Tibial artery (tissue), 4 donors: Measurements from ENCODE around the gene C6orf136.

Source experiments
- DNase-seq, 2 donors: peaks; one replicate each; pipeline ENCODE4 v3.0.0-alpha.2; 2019
- H3K27ac ChIP-seq, 2 donors: fragments of 200-600 bp; sonication (generic) in 1 of 2; 1 replicate in 1 of 2; 2 replicates in 1 of 2; pipeline ENCODE4 v1.5.1; 2018 to 2019; ENCODE audit warnings: mild to moderate bottlenecking in 1 of 2
- H3K27me3 ChIP-seq, 2 donors: fragments of 200-600 bp; sonication (generic) in 1 of 2; one replicate each; pipeline versions ENCODE4 v1.5.1 to v1.6.0; 2016 to 2019
- H3K36me3 ChIP-seq, 3 donors: fragments of 200-600 bp; sonication (generic) in 2 of 3; one replicate each; pipeline ENCODE4 v1.5.1; 2016 to 2019; ENCODE audit warnings: mild to moderate bottlenecking in 2 of 3
- H3K4me1 ChIP-seq, 4 donors: fragments of 200-600 bp; sonication (generic) in 2 of 4; 1 replicate in 3 of 4; 2 replicates in 1 of 4; pipeline ENCODE4 v1.5.1; 2016 to 2019
- H3K4me3 ChIP-seq, 2 donors: fragments of 200-600 bp; sonication (generic) in 1 of 2; 1 replicate in 1 of 2; 2 replicates in 1 of 2; pipeline ENCODE4 v1.5.1; 2018 to 2019; ENCODE audit warnings: mild to moderate bottlenecking in 2 of 2
- H3K9me3 ChIP-seq, 3 donors: fragments of 200-600 bp; sonication (generic) in 1 of 3; one replicate each; pipeline ENCODE4 v1.5.1; 2016 to 2019
- intact Hi-C: fragments of 100-400 bp; cut with DNase I; formaldehyde crosslinking; loops from one replicate; pipeline ENCODE4 v1.15.0; 2023; ENCODE audit warnings: low total_unique reads
- TF ChIP-seq, protein P1 (sequence below), 2 experiments: fragments of 200-600 bp in 1 of 2; fragments of 450-650 bp in 1 of 2; IDR thresholded peaks; one replicate each; pipeline ENCODE4 v1.5.1; 2017 to 2019; ENCODE audit warnings: antibody characterized with exemption in 2 of 2, mild to moderate bottlenecking in 1 of 2, moderate library complexity in 1 of 2

The C6orf136 gene

GRCh38 chr6:30679765-30680535, 33.0 kb downstream of the C6orf136 start:
- Histone ChIP-seq H3K27me3 (no peaks in the 10 kb centered on the region), H3K4me1 (peaks cover 4 to 60% (median 49%) of the 10 kb centered on the region in 4 donors), H3K27ac (peak overlapping the region; percentile 94 to 100), H3K9me3 (no peaks in the 10 kb centered on the region), H3K36me3 (peaks cover 27 to 45% (median 34%) of the 10 kb centered on the region in 3 donors), H3K4me3 (peak overlapping the region; percentile 64 to 90)
- intact Hi-C loops: loop anchor here (1.0 to 10.0 kb wide), 5 partner anchors 42 to 405 kb away; partner anchors contain the start of gene ATAT1
- TF ChIP-seq, protein P1, sequence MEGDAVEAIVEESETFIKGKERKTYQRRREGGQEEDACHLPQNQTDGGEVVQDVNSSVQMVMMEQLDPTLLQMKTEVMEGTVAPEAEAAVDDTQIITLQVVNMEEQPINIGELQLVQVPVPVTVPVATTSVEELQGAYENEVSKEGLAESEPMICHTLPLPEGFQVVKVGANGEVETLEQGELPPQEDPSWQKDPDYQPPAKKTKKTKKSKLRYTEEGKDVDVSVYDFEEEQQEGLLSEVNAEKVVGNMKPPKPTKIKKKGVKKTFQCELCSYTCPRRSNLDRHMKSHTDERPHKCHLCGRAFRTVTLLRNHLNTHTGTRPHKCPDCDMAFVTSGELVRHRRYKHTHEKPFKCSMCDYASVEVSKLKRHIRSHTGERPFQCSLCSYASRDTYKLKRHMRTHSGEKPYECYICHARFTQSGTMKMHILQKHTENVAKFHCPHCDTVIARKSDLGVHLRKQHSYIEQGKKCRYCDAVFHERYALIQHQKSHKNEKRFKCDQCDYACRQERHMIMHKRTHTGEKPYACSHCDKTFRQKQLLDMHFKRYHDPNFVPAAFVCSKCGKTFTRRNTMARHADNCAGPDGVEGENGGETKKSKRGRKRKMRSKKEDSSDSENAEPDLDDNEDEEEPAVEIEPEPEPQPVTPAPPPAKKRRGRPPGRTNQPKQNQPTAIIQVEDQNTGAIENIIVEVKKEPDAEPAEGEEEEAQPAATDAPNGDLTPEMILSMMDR (IDR thresholded peaks at IDR 0.05): no peak
- DNase-seq: no peak

- intact Hi-C loops: loop anchor here (5.0 kb wide), 1 partner anchor 196 kb away; no protein-coding TSS in a partner anchor
- peak overlapping the region; percentile 64 to 90 for H3K4me3 ChIP-seq
Measured at GRCh38 chr6:30681766-30682142, 34.8 kb downstream of the C6orf136 start.

GRCh38 chr6:30682143-30683117, 35.5 kb downstream of the C6orf136 start:
- peak; percentile 84 to 93 for DNase-seq
- H3K9me3 ChIP-seq: no peaks in the 10 kb centered on the region
- peaks cover 4 to 76% (median 51%) of the 10 kb centered on the region in 4 donors for H3K4me1 ChIP-seq
- intact Hi-C loops: loop anchor here (5.0 kb wide), 1 partner anchor 195 kb away; no protein-coding TSS in a partner anchor
- no peaks in the 10 kb centered on the region for H3K27me3 ChIP-seq
- peak overlapping the region; percentile 64 to 90 for H3K4me3 ChIP-seq
- H3K36me3 ChIP-seq: peaks cover 14 to 29% (median 17%) of the 10 kb centered on the region in 3 donors
- TF ChIP-seq, protein P1 (IDR thresholded peaks at IDR 0.05): no peak
- peak overlapping the region; percentile 94 to 100 for H3K27ac ChIP-seq

More at GRCh38 chr6:30681766-30682142, 34.8 kb downstream of the C6orf136 start:
- DNase-seq: no peak
- H3K36me3 ChIP-seq: peaks cover 21 to 36% (median 23%) of the 10 kb centered on the region in 3 donors
- H3K27ac ChIP-seq: peak overlapping the region; percentile 94 to 100
- H3K4me1 ChIP-seq: peaks cover 4 to 76% (median 51%) of the 10 kb centered on the region in 4 donors
- H3K27me3 ChIP-seq: no peaks in the 10 kb centered on the region
- no peaks in the 10 kb centered on the region for H3K9me3 ChIP-seq
- TF ChIP-seq, protein P1 (IDR thresholded peaks at IDR 0.05): no peak

DNA sequence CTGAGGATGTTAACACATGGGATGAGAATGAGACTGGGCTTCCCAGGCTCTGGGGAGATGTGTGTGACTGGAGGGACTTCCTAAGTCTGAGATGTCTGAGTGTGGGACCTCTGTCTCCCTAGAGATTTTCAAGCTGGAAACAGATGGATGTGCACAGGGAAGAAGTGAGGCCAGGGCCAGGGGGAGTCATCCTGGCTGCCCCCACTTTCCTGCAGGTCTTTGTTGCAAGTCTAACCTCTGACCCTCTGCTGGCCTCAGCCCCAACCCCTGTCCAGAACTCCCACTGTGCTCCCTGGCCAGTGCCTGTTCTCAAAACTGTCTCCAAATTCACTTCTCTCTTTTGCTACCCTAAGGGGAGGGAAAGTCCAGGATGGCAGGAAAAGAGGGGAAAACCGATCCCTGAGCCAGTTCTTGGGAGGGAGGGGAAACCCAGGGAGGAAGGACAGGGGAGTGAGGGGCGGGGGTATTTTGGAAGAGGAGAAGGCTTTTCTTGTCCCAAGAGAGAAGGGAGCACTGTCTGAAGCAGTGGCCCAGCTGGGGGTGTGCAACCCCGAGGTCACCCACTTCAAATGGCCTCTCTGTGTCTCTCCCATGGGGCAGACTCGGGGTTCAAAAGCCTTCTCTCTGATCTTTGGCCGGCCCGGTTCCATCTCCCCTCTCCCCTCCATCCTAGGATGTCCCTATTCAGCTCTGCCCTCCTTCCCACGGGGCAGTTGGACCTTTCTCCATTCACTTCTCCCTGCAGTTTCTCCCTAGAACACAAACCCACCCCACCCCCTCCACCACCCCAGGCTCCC, 36.4 kb downstream of the C6orf136 start:
- Histone ChIP-seq H3K4me1 (peaks cover 4 to 85% (median 57%) of the 10 kb centered on the region in 4 donors), H3K27me3 (no peaks in the 10 kb centered on the region), H3K9me3 (no peaks in the 10 kb centered on the region), H3K4me3 (peak overlapping the region; percentile 64 to 90), H3K36me3 (peaks cover 5 to 19% (median 7%) of the 10 kb centered on the region in 3 donors), H3K27ac (peak overlapping the region; percentile 94 to 100)
- intact Hi-C loops: loop anchor here (5.0 kb wide), 1 partner anchor 194 kb away; no protein-coding TSS in a partner anchor
- DNase-seq: no peak
- TF ChIP-seq, protein P1 (IDR thresholded peaks at IDR 0.05): no peak
